Left renal pelvis (tissue), 4 donors: ENCODE data around the gene DENND1B. TPM values are rescaled to one million over a fixed set of nuclear protein-coding genes. Genes with fewer than 3 reads are reported as not detected.
"Not testable (repeated sequence)": the region's sequence is repeated elsewhere in the genome, so short reads cannot be mapped to it uniquely, and the experiment has no call there.

ENCODE experiments used
- DNase-seq, 4 donors: peaks; one replicate each; pipeline ENCODE4 v3.0.0-alpha.2; 2013; ENCODE audit warnings: low read depth in 4 of 4, low spot score in 3 of 4
- polyA plus RNA-seq, 4 donors: library from polyadenylated mRNA; unstranded; fragments of 120-200 nt; gene quantifications; one replicate each; pipeline ENCODE4 v1.2.1, GENCODE V29; 2013; ENCODE audit not compliant: insufficient read length in 4 of 4

Gene DENND1B
- polyA plus RNA-seq, 4 donors, result 9.0 to 15.6 (median 12.5) TPM

DNA sequence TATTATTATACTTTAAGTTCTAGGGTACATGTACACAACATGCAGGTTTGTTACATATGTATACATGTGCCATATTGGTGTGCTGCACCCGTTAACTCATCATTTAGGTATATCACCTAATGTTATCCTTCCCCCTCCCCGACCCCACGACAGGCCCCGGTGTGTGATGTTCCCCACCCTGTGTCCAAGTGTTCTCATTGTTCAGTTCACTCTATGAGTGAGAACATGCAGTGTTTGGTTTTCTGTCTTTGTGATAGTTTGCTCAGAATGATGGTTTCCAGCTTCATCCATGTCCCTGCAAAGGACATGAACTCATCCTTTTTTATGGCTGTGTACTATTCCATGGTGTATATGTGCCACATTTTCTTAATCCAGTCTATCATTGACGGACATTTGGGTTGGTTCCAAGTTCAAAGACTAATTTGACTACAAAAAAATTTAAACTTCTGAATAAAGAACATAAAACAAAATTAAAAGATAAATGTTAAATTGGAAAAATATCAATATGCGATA lies 22.6 kb downstream of the DENND1B start:
- DNase-seq, result not testable (repeated sequence)

DNA sequence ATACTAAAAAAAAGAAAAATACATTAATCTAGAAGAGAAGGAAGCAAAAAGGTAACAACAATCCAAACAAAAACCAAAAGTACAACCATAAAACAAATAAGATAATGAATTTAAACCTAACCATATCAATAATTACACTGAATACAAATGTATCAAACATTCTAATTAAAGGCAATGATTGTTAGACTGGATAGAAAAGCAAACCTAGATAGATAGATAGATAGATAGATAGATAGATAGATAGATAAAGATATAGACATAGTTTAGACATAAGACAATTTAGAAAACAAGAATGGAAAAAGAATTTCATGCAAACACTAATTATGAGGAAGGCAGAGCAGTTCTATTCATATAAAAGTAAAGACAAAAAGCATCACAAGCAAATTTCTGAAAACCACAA lies 24.9 kb downstream of the DENND1B start:
- no peak for DNase-seq

DNA sequence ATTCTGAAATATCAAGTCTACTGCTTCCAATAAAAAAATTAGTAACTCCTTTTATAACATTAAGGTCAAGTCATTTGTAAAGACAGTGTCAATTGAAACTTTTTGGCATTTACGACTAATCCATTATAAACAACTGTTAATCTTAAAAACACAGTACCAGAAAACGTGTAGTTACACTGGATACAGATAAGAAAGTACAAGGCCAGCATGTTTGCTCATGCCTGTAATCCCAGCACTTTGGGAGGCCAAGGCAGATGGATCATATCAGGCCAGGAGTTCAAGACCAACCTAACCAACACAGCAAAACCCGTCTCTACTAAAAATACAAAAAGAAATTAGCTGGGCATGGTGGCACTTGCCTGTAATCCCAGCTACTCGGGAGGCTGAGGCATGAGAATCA lies 29.4 kb downstream of the DENND1B start:
- no peak for DNase-seq

DNA sequence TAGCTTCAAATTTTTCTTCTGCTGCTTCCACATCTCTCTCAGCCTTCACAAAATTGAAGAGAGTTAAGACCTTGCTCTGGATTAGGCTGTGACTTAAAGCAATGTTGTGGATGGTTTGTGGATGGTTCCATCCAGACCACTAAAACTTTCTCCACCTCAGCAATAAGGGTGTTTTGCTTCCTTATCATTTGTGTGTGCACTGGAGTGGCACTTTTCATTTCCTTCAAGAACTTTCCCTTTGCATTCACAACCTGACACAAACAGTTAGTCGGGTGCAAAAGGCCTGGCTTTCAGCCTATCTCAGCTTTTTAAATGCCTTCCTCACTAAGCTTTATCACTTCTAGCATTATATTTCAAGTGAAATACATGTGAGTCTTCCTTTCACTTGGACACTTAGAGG lies 30.3 kb downstream of the DENND1B start:
- no peak for DNase-seq

DNA sequence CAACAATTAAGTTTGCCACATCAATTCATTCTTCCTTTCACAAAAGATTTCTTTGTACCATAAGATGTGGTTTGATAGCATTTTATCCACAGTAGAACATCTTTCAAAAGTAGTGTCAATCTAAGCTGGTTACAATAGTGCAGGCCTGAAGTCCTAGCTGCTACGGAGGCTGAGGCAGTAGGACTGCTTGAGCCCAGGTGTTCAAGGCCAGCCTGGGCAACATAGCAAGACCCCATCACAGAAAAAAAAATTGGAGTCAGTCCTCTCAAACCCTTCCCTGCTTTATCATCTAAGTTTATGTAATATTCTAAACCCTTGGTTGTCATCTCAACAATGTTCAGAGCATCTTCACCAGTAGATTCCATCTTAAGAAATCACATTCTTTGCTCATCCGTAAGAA lies 31.7 kb downstream of the DENND1B start:
- no peak for DNase-seq

DNA sequence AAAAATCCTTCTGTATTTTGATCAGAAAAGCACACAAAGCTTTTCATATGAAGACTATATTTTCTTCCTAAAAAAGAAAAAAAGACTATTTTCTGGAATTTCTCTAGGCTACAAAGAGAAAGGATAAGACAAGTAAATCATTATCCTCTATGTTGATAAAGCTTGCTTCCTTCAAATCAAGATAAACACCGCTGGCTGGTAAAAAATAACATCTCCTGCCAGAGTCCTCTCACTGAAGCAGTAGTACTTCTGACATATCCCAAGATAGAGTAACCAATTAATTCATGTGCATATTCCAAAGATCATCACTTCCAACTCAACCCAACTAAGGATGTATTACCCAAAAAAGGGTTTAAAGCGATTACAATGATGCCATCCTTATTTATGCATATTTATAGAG lies 34.3 kb downstream of the DENND1B start:
- DNase-seq, result no peak

DNA sequence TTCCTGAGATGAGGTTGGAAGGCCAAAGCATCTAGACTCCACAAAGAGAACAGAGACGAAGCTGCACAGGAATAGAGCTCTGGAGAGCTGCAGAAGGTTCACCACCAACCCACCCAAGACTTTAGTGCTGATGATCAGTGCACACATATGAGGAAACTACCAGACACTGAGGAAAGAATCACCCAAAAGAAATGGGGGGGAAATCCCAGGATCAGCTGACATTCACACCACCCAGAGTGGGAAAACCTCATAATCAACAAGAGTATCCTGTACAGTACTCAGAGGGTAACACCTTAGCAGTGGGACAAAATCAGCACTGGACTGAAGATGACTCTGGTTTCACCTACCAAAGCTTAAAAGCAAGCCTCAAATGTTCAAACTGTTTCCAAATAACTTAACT lies 36.4 kb downstream of the DENND1B start:
- no peak for DNase-seq

DNA sequence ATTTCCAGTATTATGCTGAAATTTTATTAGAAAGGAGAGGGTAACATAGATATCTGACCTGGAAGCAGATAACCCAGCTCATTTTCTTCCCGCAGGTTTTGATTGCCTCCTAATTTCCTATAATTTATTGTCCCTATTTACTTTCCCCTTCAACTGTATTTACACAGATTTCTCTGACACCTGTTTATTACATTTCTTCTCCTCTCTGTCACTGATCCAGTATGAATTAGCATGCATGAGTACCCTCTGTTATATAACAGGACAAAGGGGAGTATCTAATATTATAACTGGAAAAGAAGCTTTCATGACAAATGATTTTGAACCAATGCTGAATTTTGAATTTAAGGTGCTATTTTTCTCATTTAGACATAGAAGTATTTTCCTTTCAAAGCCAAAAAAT lies 37.4 kb downstream of the DENND1B start:
- no peak for DNase-seq

DNA sequence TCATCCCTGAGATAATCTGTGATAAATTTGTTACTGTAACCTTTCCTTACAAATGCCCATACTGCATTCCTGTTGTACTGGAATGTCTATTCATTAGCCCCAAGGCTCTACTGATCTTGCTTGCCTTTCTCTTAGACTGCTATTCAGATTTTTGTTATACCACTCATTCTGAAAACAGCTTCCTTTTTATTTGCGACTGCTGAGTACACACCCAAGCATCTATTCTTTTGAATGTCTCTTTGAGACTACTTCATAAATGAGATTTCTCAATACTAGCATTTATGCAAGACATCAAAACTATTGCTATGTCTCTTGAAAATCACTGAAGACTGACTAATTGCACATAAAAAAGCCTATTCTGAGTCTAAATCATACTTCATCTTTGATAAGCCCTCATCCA lies 38.6 kb downstream of the DENND1B start:
- DNase-seq, result no peak

DNA sequence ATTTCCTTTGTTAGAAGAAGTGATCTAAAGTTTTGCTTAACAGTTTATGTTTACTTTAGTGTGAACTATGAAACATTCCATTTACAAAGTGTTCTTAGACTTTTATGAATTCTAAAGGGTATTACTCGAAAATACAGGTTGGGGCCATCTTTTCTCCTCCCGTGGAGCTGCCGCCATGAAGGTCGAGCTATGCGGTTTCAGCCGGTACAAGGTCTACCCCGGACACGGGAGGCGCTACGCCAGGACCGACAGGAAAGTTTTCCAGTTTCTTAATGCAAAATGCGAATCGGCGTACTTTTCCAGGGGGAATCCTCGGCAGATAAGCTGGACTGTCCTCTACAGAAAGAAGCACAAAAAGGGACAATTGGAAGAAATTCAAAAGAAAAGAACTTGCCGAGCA lies 39.8 kb downstream of the DENND1B start:
- DNase-seq, result no peak

DNA sequence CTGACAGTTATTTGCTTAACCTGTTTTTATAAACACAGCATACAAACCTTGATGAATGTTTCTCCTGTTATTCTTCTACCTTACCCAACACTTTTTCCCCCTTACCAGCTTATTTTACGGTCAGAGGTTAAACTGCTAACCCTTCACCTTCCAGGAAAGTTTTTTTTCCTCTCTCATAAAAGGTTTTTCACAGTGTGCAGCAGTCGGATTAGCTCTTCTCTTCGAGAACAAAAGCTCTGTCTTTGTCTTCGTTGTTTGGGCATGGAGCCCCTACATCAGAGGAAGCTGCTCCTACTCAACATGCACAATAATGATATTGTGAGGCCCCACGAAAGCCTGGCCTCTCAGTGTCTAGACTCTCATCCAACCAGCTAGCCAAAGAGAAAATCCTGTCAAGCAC lies 42.0 kb downstream of the DENND1B start:
- no peak for DNase-seq

DNA sequence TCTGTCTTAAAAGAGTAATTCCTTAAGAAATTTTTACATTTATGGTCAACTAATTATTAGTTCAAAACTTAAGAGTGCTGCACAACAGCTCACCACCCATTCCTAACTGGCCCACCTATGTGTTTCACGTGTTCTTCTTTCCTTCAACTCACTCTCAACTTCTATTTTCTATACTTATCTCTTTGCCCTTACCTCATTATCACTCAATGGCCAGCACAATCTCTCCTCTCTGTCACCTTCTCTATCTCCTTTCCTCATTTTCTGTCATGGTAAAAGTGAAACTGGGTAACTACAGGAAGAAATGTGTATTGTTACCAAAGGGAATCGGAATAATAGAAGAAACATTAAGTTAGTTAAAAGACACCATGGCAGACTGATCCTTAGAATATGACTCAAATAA lies 43.1 kb downstream of the DENND1B start:
- DNase-seq, result no peak

DNA sequence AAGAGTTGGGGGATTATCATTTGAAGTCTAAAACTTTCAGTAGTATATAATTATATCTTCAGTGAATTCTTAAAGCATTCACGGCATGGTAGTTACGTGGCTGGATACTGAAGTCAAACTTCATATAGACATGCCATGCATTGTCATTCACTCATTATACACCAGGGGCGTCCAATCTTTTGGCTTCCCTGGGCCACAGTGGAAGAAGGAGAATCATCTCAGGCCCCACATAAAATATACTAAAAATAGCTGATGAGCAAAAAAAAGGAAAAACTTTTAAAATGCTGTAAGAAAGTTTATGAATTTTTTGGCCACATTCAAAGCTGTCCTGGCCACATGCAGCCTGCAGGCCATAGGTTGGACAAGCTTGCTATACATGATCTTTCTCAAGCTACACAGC lies 43.8 kb downstream of the DENND1B start:
- no peak for DNase-seq

DNA sequence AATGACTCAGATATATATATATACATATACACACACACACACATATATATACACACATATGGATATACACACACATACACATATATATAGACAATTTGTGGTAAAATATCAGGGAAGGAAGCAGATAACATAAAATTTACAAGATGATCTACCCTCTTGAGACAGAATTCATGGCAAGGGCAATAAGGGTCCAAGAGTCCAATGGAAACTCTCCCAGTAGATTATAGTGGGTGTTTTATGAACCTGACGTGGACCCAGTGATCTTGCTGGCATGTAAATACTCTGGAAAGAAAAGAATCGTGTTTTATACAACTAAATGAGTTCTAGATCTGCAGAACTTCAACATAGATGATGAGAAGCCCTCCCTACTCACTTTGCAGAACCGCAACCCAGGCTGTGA lies 49.3 kb downstream of the DENND1B start:
- DNase-seq, result no peak

DNA sequence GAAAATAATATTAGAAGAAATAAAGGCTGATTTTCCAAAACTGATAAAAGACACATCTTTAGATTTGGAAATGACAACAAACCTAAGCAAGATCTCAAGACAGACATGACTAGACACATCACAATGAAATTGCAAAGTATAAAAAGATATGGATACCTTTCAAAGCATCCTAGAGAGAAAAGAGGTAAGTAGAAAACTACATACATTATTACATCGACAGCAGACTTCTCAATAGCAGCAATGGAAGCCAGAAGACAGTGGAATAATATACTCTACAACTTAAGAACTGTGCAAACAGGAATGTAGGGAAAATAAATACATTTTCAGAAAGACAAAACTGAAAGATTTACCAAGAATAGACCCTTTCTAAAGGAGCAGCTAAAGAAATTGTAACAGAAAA lies 50.2 kb downstream of the DENND1B start:
- DNase-seq, result no peak

DNA sequence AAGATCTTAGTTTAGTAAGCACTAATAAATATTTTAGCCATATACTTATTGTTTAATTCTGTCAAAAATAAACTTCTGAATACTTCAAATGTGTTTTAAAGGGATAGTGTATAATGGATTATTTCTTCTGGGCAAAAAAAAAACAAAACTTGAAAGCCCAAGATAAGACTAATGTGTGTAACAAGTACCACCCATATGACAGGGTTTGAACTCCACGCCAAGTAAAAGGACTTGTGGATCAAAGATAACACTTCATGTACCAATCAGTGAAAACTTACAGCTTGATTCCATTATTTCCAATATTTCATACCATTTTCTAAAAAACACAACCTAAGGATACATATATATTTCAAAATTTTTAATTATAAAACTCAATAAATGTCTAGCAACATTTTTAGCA lies 59.5 kb downstream of the DENND1B start:
- DNase-seq, result no peak

DNA sequence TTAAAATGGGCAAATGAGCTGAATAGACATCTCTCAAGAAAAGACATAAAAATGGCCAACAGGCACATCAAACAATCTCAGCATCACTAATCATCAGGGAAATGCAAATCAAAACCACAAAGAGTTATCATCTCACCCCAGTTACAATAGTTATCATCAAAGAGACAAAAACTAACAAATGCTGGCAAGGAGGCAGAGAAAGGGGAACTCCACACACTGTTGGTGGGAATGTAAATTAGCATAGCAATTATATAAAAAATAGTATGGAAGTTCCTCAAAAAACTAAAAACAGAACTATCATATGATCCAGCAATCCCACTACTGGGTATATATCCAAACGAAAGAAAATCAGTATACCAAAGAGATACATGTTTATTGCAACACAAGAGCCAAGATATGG lies 68.7 kb downstream of the DENND1B start:
- DNase-seq, result no peak

DNA sequence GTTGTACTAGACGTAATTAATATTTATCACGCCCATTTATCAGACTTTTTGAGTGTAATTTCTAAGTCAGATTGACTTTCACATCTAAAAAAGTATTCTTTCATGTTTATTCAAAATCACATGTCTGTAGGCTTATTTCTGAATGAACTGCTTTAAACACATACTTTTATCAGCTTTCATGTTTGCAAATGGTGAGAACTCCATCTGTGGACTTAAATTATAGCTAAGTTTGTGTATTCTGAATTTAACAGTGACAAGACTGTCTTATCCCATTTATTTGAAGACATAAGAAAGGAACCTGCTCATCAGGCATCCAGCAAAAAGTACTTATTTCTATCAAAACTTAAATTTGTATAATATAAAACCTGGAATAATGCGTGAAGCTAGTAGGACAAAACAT lies 69.3 kb downstream of the DENND1B start:
- no peak for DNase-seq

DNA sequence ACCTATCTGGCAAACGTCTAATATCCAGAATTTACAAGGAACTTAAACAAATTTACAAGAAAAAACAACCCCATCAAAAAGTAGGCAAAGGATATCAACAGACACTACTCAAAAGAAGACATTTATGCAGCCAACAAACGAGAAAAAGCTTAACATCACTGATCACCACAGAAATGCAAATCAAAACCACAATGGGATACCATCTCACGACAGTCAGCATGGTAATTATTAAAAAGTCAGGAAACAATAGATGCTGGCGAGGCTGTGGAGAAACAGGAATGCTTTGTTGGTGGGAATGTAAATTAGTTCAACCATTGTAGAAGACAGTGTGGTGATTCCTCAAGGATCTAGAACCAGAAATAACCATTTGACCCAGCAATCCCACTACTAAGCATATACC lies 74.6 kb downstream of the DENND1B start:
- DNase-seq, result not testable (repeated sequence)

DNA sequence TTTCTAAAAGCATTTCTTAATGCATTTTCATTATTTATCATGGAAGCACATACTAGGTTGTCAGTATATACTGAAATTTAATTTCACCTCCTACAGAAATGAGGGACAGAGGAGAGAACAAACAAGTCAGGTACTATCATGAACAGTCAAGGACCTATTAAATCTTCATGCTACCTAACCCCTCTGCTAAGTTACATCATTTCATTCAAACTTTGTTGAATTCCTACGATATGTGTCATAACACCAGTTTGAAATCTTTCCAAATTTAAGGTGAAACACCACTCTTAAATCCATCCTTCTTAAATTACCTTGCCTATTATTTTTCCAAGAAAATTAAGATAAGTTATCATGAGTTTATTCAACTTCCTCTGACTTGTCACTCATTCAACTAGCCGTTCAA lies 78.9 kb downstream of the DENND1B start:
- DNase-seq, result no peak

DNA sequence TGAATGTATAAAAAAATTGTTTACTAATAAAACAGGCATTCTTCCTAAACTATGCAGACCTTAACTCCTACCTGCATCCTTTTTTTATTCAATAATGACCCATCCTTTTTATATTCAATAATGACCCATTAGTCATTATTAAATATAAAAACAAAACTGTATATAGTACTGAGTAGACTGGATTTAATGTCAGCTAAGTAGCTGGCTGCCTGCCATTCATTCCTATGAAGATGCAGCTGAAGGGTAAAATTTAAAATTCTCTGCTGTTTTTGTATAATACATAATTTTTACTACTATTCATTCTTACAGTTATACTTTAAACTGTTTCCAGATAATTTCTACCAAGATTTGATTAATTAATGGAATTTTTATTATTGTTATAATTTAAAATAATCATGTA lies 79.3 kb downstream of the DENND1B start:
- no peak for DNase-seq

DNA sequence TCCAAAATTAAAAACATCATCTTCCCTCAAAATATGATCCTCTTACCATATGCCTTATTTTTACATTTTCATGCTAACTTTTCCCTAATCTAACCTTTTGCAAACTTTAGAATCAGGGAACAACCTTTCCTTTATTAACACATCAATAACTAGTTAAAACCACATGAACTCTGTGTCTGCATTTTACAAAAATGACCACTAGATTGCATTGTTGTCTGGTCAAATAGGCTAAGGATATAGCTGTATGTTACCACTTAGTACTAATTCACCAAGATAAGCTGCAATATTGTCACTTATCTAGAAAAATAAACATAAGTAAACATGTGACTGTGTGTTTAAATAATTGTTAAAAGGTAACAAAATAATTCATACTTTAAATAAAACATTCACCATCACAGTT lies 82.3 kb downstream of the DENND1B start:
- DNase-seq, result no peak

DNA sequence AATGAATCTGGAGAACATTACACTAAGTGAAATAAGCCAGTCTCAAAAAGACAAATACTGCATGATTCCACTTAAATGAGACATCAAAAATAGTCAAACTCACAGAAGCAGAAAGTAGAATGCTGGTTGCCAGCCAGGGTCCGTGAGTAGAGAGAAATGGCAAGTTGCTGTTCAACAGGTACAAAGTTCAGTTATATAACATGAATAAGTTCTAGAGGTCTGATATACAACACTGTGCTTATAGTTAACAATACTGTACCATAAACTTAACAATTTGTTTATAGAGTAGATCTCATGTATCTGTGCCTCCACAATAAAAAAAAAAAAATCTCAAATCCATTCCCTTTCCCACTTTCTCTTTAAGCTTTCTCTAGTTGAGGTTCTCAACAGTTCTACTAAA lies 83.5 kb downstream of the DENND1B start:
- no peak for DNase-seq

DNA sequence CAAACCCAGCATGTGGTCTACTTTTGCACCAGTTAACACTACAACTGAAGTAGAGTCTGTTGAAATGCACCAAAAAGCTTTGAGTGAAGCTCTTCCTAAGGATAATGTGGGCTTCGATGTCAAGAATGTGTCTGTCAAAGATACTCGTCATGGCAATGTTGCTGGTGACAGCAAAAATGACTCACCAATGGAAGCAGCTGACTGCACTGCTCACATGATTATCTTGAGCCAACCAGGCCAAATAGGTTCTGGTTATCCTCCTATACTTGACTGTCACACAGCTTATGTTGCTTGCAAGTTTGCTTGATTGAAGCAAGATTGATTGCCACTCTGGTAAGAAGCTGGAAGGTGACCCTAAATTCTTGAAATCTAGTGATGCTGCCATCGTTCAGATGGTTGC lies 85.2 kb downstream of the DENND1B start:
- DNase-seq, result no peak
